Measurements from ENCODE around the gene MSANTD7. TPM values are rescaled to one million over a fixed set of nuclear protein-coding genes. Genes with fewer than 3 reads are reported as not detected.

MSANTD7 gene
- total and polyA plus RNA-seq, 9 of the 15 experiments (the other 6 are each of a cell fraction or from before 2014, with no cell fraction given) = 5.2 to 27.3 (median 23.6) TPM

- TF ChIP-seq E2F6 (IDR thresholded peaks at IDR 0.05; ENCODE audit: borderline replicate concordance in 1 of 2, extremely low read depth in 1 of 2, insufficient read depth in 1 of 2, insufficient read length in 1 of 2, low read depth in 1 of 2, low read length in 1 of 2, poor library complexity in 1 of 2, severe bottlenecking in 1 of 2) (no peak), ZNF764 (CRISPR knock-in tag; IDR thresholded peaks at IDR 0.05; ENCODE audit: low read depth) (no peak), TGIF2 (CRISPR knock-in tag; IDR thresholded peaks at IDR 0.05) (no peak), KDM1A (IDR thresholded peaks at IDR 0.05) (no peak), PHTF2 (CRISPR knock-in tag; IDR thresholded peaks at IDR 0.05) (no peak)
- TF ChIP-seq, protein P1, sequence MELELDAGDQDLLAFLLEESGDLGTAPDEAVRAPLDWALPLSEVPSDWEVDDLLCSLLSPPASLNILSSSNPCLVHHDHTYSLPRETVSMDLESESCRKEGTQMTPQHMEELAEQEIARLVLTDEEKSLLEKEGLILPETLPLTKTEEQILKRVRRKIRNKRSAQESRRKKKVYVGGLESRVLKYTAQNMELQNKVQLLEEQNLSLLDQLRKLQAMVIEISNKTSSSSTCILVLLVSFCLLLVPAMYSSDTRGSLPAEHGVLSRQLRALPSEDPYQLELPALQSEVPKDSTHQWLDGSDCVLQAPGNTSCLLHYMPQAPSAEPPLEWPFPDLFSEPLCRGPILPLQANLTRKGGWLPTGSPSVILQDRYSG (tag; conservative IDR thresholded peaks at IDR 0.05; ENCODE audit: low read depth) = no peak
These were observed 31.8 kb upstream of the MSANTD7 start (continued) for GRCh38 chr10:14806318-14806717.

DNA sequence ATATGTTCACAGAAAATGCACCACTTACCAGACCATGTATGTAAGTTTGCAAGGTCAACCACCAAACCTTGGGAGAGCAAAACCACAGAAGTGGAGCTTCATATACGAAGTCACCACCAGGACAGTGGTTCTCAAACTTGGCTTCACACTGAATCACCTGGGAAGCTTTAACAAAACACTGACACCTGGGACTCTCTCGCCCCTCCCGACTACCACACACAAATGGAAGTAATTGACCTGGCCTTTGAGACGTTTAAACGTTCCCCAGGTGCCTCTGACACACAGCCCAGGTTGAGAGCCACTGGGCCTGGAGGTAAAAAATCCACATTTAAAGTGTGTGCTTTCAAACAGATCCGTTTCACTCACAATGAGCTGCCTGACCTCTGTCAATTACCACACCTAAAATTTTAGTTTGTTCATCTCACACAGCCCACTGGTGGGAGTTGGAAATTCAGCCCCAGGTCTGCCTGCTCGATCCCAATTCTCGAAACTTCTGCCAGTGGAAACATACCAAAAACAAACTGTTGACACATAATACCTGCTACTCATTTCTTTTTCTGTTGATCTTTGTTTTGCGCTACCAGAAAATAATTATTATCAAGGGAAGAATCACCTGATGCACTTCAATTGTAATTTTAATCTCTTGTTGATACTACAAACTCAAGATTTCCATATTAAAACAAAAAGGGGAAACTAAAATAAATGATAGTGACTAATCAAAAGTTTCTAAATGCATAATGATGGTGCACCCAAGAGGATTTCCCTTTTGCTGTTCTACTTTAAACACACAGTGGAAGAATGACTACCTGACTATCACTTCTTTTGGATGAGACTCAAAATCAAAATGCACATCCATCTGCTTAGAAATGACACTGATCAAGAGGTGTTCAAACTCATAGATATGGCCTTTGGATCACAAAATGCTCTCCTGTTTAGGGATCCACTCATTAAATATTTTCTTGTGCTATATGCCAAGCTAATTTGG lies 26.8 kb upstream of the MSANTD7 start:
- no peaks in the 10 kb centered on the region for H3K4me1 ChIP-seq (replicated peaks in 1 of 2; ENCODE audit: control insufficient read depth in 2 of 2, insufficient read depth in 2 of 2, low read length in 2 of 2)
- no peaks in the 10 kb centered on the region for H3K9me3 ChIP-seq (replicated peaks; ENCODE audit: control insufficient read depth, insufficient read depth, low read depth, low read length)
- POLR2A ChIA-PET = no interaction called here
- ATAC-seq = no peak
- H2AFZ ChIP-seq (ENCODE audit: low read depth, low read length) = no peak overlapping the region
- 4% methylated on average over 9 of the region's 9 CpGs for WGBS (ENCODE audit: insufficient coverage, low coverage, missing lambda C conversion rate)
- H3K4me3 ChIP-seq = no peak overlapping the region
- no peak overlapping the region for H3K27ac ChIP-seq (ENCODE audit: extremely low read depth, low read depth, low read length)
- no peak for FAIRE-seq
- H3K9ac ChIP-seq (ENCODE audit: insufficient read depth in 1 of 2, low read depth in 2 of 2, low read length in 2 of 2) = no peak overlapping the region
- H3K36me3 ChIP-seq (ENCODE audit: control insufficient read depth, insufficient read depth, low read length) = no peaks in the 10 kb centered on the region
- no peak for TF ChIP-seq STAT5B (CRISPR knock-in tag; IDR thresholded peaks at IDR 0.05)
- no peak for TF ChIP-seq POU5F1 (IDR thresholded peaks at IDR 0.05; ENCODE audit: borderline replicate concordance, low read depth, low read length, partially characterized antibody)
- TF ChIP-seq ATF1 (CRISPR knock-in tag; IDR thresholded peaks at IDR 0.05) = no peak
- no peak for TF ChIP-seq ATF1 (tag; IDR thresholded peaks at IDR 0.05)
- TF ChIP-seq ELK3 (CRISPR knock-in tag; IDR thresholded peaks at IDR 0.05) = no peak
- TF ChIP-seq, protein P2, sequence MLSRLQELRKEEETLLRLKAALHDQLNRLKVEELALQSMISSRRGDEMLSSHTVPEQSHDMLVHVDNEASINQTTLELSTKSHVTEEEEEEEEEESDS (CRISPR knock-in tag; IDR thresholded peaks at IDR 0.05) = no peak
- TF ChIP-seq, protein P3, sequence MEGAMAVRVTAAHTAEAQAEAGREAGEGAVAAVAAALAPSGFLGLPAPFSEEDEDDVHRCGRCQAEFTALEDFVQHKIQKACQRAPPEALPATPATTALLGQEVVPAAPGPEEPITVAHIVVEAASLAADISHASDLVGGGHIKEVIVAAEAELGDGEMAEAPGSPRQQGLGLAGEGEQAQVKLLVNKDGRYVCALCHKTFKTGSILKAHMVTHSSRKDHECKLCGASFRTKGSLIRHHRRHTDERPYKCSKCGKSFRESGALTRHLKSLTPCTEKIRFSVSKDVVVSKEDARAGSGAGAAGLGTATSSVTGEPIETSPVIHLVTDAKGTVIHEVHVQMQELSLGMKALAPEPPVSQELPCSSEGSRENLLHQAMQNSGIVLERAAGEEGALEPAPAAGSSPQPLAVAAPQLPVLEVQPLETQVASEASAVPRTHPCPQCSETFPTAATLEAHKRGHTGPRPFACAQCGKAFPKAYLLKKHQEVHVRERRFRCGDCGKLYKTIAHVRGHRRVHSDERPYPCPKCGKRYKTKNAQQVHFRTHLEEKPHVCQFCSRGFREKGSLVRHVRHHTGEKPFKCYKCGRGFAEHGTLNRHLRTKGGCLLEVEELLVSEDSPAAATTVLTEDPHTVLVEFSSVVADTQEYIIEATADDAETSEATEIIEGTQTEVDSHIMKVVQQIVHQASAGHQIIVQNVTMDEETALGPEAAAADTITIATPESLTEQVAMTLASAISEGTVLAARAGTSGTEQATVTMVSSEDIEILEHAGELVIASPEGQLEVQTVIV (CRISPR knock-in tag; IDR thresholded peaks at IDR 0.05; ENCODE audit: borderline replicate concordance) = no peak
- in situ Hi-C loops (cut with MboI) = no loop called here
- peaks cover 14 to 26% of the 10 kb centered on the region in 2 experiments for H3K27me3 ChIP-seq (ENCODE audit: control insufficient read depth in 2 of 2, insufficient read depth in 2 of 2, low read length in 2 of 2)
- no peak for DNase-seq (ENCODE audit: extremely low read depth in 1 of 4, low spot score in 3 of 4)
- H4K20me1 ChIP-seq (replicated peaks; ENCODE audit: control insufficient read depth, insufficient read depth, low read length) = no peaks in the 10 kb centered on the region
- CTCF ChIA-PET (ENCODE audit: low intra/inter-chr PET ratio) = no interaction called here
- intact Hi-C loops (cut with micrococcal nuclease) = no loop called here
- no peak overlapping the region for H3K4me2 ChIP-seq (ENCODE audit: insufficient read depth, low read length)
- no peaks in the 10 kb centered on the region for H3K79me2 ChIP-seq (ENCODE audit: control insufficient read depth, insufficient read depth, low read length)
- H3K9me1 ChIP-seq (ENCODE audit: control insufficient read depth, insufficient read depth, low read length) = no peaks in the 10 kb centered on the region
- BruUV-seq (replicated peaks) = no TSS peak

Data from K562 (cell line).